Suprapubic skin (tissue), 4 donors: Measurements from ENCODE around the gene SLC26A2. TPM values are rescaled to one million over a fixed set of nuclear protein-coding genes. Genes with fewer than 3 reads are reported as not detected.

Experiments
- DNase-seq, 2 donors: peaks; one replicate each; pipeline ENCODE4 v3.0.0-alpha.2; 2019; ENCODE audit warnings: low spot score in 2 of 2
- H3K27ac ChIP-seq: fragments of 200-600 bp; sonication (generic); one replicate; pipeline ENCODE4 v1.5.1; 2019
- H3K27me3 ChIP-seq: fragments of 200-600 bp; sonication (generic); one replicate; pipeline ENCODE4 v1.5.1; 2019
- H3K36me3 ChIP-seq: fragments of 200-600 bp; sonication (generic); one replicate; pipeline ENCODE4 v1.5.1; 2019
- H3K4me1 ChIP-seq: fragments of 200-600 bp; sonication (generic); one replicate; pipeline ENCODE4 v1.5.1; 2019
- H3K4me3 ChIP-seq: fragments of 200-600 bp; sonication (generic); one replicate; pipeline ENCODE4 v1.5.1; 2019; ENCODE audit warnings: mild to moderate bottlenecking
- H3K9me3 ChIP-seq: fragments of 200-600 bp; sonication (generic); one replicate; pipeline ENCODE4 v1.5.1; 2019
- CTCF ChIP-seq, 2 donors: fragments of 200-600 bp in 1 of 2; fragments of 450-650 bp in 1 of 2; sonication (generic) in 1 of 2; IDR thresholded peaks; one replicate each; pipeline ENCODE4 v1.5.1; 2016 to 2019; ENCODE audit warnings: antibody characterized with exemption in 2 of 2, mild to moderate bottlenecking in 1 of 2, moderate library complexity in 1 of 2
- EP300 ChIP-seq: sonication (generic); formaldehyde crosslinking; IDR thresholded peaks from one replicate; pipeline ENCODE4 v1.6.1; 2017; ENCODE audit warnings: antibody characterized with exemption
- POLR2A ChIP-seq, 2 donors: fragments of 450-650 bp; IDR thresholded peaks; one replicate each; pipeline ENCODE4 v1.6.1; 2017; ENCODE audit warnings: antibody characterized with exemption in 2 of 2, mild to moderate bottlenecking in 2 of 2, moderate library complexity in 2 of 2
- POLR2AphosphoS5 ChIP-seq, 3 donors: sonication (generic); formaldehyde crosslinking; IDR thresholded peaks; one replicate each; pipeline ENCODE4 v1.6.1; 2017; ENCODE audit warnings: antibody characterized with exemption in 3 of 3
- WGBS: methylation state at CpG from one replicate; pipeline ENCODE4 v1.1.5; 2018; 5-methylcytosine and 5-hydroxymethylcytosine counted together
- total RNA-seq, 4 donors: library from RNA; depleted of rRNA; stranded (reverse); fragments of >200 nt; gene quantifications; one replicate each; pipeline ENCODE4 v1.1.0, GENCODE V29; 2016

SLC26A2 gene
- total RNA-seq, 4 donors from 2014 or later = 29.9 to 62.2 (median 46.0) TPM

- 70% methylated on average over 6 of the region's 6 CpGs for WGBS
- H3K4me3 ChIP-seq = no peak overlapping the region
- H3K36me3 ChIP-seq = no peaks in the 10 kb centered on the region
- peak overlapping the region; percentile 43 for H3K27ac ChIP-seq
- H3K27me3 ChIP-seq = no peaks in the 10 kb centered on the region
- H3K4me1 ChIP-seq = peaks cover 52% of the 10 kb centered on the region
- no peak for TF ChIP-seq POLR2AphosphoS5 (IDR thresholded peaks at IDR 0.05)
- TF ChIP-seq POLR2A (IDR thresholded peaks at IDR 0.05) = no peak
- no peak for TF ChIP-seq EP300
- no peak for DNase-seq
- no peaks in the 10 kb centered on the region for H3K9me3 ChIP-seq
Measured at GRCh38 chr5:149938791-149939358, 21.7 kb upstream of the SLC26A2 start.

GRCh38 chr5:149939546-149939945 is 21.0 kb upstream of the SLC26A2 start:
- TF ChIP-seq POLR2A (IDR thresholded peaks at IDR 0.05) = no peak
- no peak for TF ChIP-seq CTCF (IDR thresholded peaks at IDR 0.05)
- no peak for TF ChIP-seq POLR2AphosphoS5 (IDR thresholded peaks at IDR 0.05)
- TF ChIP-seq EP300 = no peak
- peak overlapping the region; percentile 43 for H3K27ac ChIP-seq
- H3K9me3 ChIP-seq = no peaks in the 10 kb centered on the region
- no peak overlapping the region for H3K4me3 ChIP-seq
- H3K4me1 ChIP-seq = peaks cover 52% of the 10 kb centered on the region
- no peak for DNase-seq
- H3K27me3 ChIP-seq = no peaks in the 10 kb centered on the region
- H3K36me3 ChIP-seq = no peaks in the 10 kb centered on the region
- 45% methylated on average over 6 of the region's 6 CpGs for WGBS

GRCh38 chr5:149940077-149940574 is 20.4 kb upstream of the SLC26A2 start:
- peaks cover 50% of the 10 kb centered on the region for H3K4me1 ChIP-seq
- no peak overlapping the region for H3K4me3 ChIP-seq
- H3K27me3 ChIP-seq = no peaks in the 10 kb centered on the region
- no peaks in the 10 kb centered on the region for H3K36me3 ChIP-seq
- TF ChIP-seq POLR2A (IDR thresholded peaks at IDR 0.05) (no peak), CTCF (IDR thresholded peaks at IDR 0.05) (no peak), POLR2AphosphoS5 (IDR thresholded peaks at IDR 0.05) (no peak), EP300 (no peak)
- no peak for DNase-seq
- 72% methylated on average over 9 of the region's 9 CpGs for WGBS
- H3K27ac ChIP-seq = peak overlapping the region; percentile 43
- H3K9me3 ChIP-seq = no peaks in the 10 kb centered on the region

- TF ChIP-seq POLR2A (IDR thresholded peaks at IDR 0.05) = no peak
- no peak for TF ChIP-seq POLR2AphosphoS5 (IDR thresholded peaks at IDR 0.05)
- no peak for TF ChIP-seq CTCF (IDR thresholded peaks at IDR 0.05)
- TF ChIP-seq EP300 = no peak
Measured at GRCh38 chr5:149940941-149941644, 19.5 kb upstream of the SLC26A2 start.

GRCh38 chr5:149941795-149942194 is 18.8 kb upstream of the SLC26A2 start:
- H3K4me1 ChIP-seq = peaks cover 34% of the 10 kb centered on the region
- H3K9me3 ChIP-seq = no peaks in the 10 kb centered on the region
- 84% methylated on average over 4 of the region's 4 CpGs for WGBS
- no peak overlapping the region for H3K4me3 ChIP-seq
- H3K27me3 ChIP-seq = no peaks in the 10 kb centered on the region
- no peak for DNase-seq
- H3K36me3 ChIP-seq = no peaks in the 10 kb centered on the region
- no peak for TF ChIP-seq CTCF (IDR thresholded peaks at IDR 0.05)
- TF ChIP-seq POLR2A (IDR thresholded peaks at IDR 0.05) = no peak
- no peak for TF ChIP-seq POLR2AphosphoS5 (IDR thresholded peaks at IDR 0.05)
- H3K27ac ChIP-seq = peak overlapping the region; percentile 47

More at GRCh38 chr5:149940941-149941644, 19.5 kb upstream of the SLC26A2 start:
- DNase-seq = no peak
- Histone ChIP-seq H3K9me3 (no peaks in the 10 kb centered on the region), H3K27me3 (no peaks in the 10 kb centered on the region), H3K4me3 (no peak overlapping the region), H3K4me1 (peaks cover 41% of the 10 kb centered on the region), H3K27ac (peak overlapping the region; percentile 43), H3K36me3 (no peaks in the 10 kb centered on the region)
- 66% methylated on average over 5 of the region's 5 CpGs for WGBS
